Measurements from ENCODE around the gene CCDC34. TPM values are rescaled to one million over a fixed set of nuclear protein-coding genes. Genes with fewer than 3 reads are reported as not detected.
"Not testable (repeated sequence)": the region's sequence is repeated elsewhere in the genome, so short reads cannot be mapped to it uniquely, and the experiment has no call there.

Gene CCDC34
- total and polyA plus RNA-seq, 5 experiments from 2014 or later = 1.8 to 4.7 (median 2.4) TPM

- ATAC-seq, H3K27ac Mint-ChIP-seq, H3K4me1 Mint-ChIP-seq, POLR2A ChIA-PET, H3K36me3 Mint-ChIP-seq, H3K27me3 Mint-ChIP-seq, H3K4me3 Mint-ChIP-seq, DNase-seq: not testable (repeated sequence)
- peaks cover 0 to 11% (median 0%) of the 10 kb centered on the region in 9 donors for H3K9me3 Mint-ChIP-seq
These were observed 41.7 kb downstream of the CCDC34 start for GRCh38 chr11:27321340-27321739.

GRCh38 chr11:27319072-27319471 lies 43.9 kb downstream of the CCDC34 start:
- Mint-ChIP-seq H3K9me3 (no peaks in the 10 kb centered on the region), H3K27ac (no peak overlapping the region), H3K27me3 (peaks cover 0 to 4% (median 0%) of the 10 kb centered on the region in 5 donors), H3K4me1 (no peaks in the 10 kb centered on the region), H3K36me3 (no peaks in the 10 kb centered on the region), H3K4me3 (no peak overlapping the region)
- DNase-seq = no peak
- POLR2A ChIA-PET = no interaction called here
- ATAC-seq = no peak

DNA sequence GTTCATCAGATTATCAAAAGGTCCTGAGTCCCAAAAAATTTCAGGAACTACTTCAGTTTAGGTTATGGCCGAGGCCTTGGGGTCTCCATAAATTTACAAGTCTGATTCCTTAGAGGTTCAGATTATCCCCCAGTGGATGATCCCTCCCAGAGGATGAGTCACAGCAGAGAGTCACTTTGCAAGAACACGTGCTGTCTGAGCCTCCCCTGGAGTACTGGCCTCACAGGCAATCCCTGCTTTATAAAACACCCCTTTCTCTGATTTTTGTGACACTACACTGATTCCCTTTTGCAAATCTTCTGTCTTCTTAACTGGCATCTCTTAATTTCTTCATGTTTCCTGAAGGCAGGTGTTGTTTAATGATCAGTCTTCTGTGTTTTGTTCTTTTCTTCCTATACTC lies 45.3 kb downstream of the CCDC34 start:
- H3K4me3 Mint-ChIP-seq = no peak overlapping the region
- H3K27me3 Mint-ChIP-seq = peaks cover 0 to 5% (median under 1%) of the 10 kb centered on the region in 5 donors
- H3K36me3 Mint-ChIP-seq = no peaks in the 10 kb centered on the region
- no peak overlapping the region for H3K27ac Mint-ChIP-seq
- no peaks in the 10 kb centered on the region for H3K4me1 Mint-ChIP-seq
- DNase-seq = no peak
- H3K9me3 Mint-ChIP-seq = no peaks in the 10 kb centered on the region
- ATAC-seq = no peak
- POLR2A ChIA-PET = no interaction called here

- H3K9me3 Mint-ChIP-seq = no peaks in the 10 kb centered on the region
- ATAC-seq (no peak), DNase-seq (no peak)
- no peaks in the 10 kb centered on the region for H3K4me1 Mint-ChIP-seq
- POLR2A ChIA-PET = no interaction called here
- H3K27me3 Mint-ChIP-seq = peaks cover 0 to 5% (median 3%) of the 10 kb centered on the region in 5 donors
- no peak overlapping the region for H3K4me3 Mint-ChIP-seq
- no peaks in the 10 kb centered on the region for H3K36me3 Mint-ChIP-seq
- no peak overlapping the region for H3K27ac Mint-ChIP-seq
These were observed 47.2 kb downstream of the CCDC34 start for GRCh38 chr11:27315836-27316235.

DNA sequence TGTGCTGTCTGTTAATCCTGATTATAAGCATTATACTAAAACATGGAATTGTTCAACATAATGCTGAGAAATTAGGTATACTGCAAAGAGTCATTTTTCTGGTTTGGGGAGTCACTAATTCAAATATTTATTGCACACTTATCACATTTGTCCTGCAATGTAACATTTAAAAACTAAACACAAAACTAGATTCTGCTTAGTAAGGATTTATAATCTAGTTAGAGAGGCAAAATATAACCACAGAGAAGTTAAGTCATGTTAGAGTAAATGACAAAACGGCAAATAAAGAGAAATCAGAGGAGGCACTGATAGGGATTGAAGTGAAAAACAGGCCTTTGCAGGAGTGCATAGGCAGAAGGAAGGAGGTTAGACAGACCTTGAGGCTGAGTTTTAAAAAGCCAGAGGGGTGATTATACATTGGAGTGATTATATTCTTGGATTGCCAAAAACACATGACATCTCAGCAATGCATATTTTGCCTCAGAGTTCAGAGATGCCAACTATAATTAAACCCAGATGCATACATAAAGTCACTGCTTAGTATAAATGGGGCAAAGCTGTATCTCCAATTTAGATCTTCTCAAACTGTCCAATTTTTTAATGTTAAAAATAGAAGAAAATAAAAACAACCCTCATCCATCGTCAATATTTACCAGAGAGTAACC lies 49.7 kb downstream of the CCDC34 start:
- H3K9me3 Mint-ChIP-seq = no peaks in the 10 kb centered on the region
- POLR2A ChIA-PET = no interaction called here
- DNase-seq (no peak), ATAC-seq (no peak)
- H3K27ac Mint-ChIP-seq = no peak overlapping the region
- no peaks in the 10 kb centered on the region for H3K36me3 Mint-ChIP-seq
- H3K4me1 Mint-ChIP-seq = no peaks in the 10 kb centered on the region
- peaks cover 0 to 5% (median 0%) of the 10 kb centered on the region in 5 donors for H3K27me3 Mint-ChIP-seq
- no peak overlapping the region for H3K4me3 Mint-ChIP-seq

- Mint-ChIP-seq H3K4me3 (no peak overlapping the region), H3K27me3 (peaks cover 0 to 5% (median 0%) of the 10 kb centered on the region in 5 donors), H3K4me1 (no peaks in the 10 kb centered on the region), H3K36me3 (no peaks in the 10 kb centered on the region), H3K9me3 (no peaks in the 10 kb centered on the region), H3K27ac (no peak overlapping the region)
- ATAC-seq (no peak), DNase-seq (no peak)
- POLR2A ChIA-PET = no interaction called here
These were observed 50.9 kb downstream of the CCDC34 start for GRCh38 chr11:27312110-27312509.

DNA sequence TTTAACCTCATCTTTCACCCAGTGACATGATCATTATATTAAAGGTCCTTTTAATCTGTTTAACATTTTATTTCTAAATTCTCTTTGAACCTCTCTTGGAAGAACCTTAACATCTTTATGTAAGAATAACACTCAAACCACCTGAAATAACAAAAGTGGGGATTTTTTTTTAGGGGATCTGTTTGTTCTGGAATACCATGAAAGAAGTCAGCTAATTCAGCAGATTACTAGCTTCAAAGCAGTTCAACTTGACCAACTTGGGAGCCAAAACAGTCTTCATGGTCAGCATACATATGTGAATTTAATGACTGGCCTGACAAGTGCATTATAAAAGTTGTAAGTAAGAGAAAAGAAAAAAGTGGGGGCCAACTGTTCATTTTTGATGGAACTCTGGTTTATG lies 52.3 kb downstream of the CCDC34 start:
- Mint-ChIP-seq H3K4me1 (no peaks in the 10 kb centered on the region), H3K9me3 (peaks cover 0 to 4% (median 0%) of the 10 kb centered on the region in 9 donors), H3K4me3 (no peak overlapping the region), H3K36me3 (no peaks in the 10 kb centered on the region), H3K27ac (no peak overlapping the region), H3K27me3 (peaks cover 0 to 6% (median 6%) of the 10 kb centered on the region in 5 donors)
- POLR2A ChIA-PET = no interaction called here
- DNase-seq (no peak), ATAC-seq (no peak)

DNA sequence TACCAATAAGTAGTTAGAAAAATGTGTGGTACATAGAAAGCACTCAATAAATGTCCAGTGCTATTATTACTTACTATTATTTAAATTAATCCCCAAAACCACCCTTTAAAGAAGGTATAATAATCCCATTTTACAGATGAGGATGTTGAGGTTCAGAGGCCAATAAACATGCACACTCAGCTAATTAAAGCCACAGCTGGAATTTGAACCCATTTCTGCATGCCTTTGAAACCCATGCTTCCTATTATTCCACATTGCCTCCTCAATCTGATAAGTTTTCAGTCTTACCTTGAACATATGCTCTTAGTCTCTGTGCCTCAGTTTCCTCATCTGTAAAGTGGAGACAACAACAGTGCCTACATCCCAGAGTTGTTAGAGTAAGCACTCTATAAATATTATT lies 52.8 kb downstream of the CCDC34 start:
- peaks cover 0 to 4% (median 0%) of the 10 kb centered on the region in 9 donors for H3K9me3 Mint-ChIP-seq
- peaks cover 0 to 7% (median 6%) of the 10 kb centered on the region in 5 donors for H3K27me3 Mint-ChIP-seq
- H3K4me1 Mint-ChIP-seq = no peaks in the 10 kb centered on the region
- ATAC-seq (no peak), DNase-seq (no peak)
- no peak overlapping the region for H3K27ac Mint-ChIP-seq
- no peak overlapping the region for H3K4me3 Mint-ChIP-seq
- POLR2A ChIA-PET = no interaction called here
- no peaks in the 10 kb centered on the region for H3K36me3 Mint-ChIP-seq

GRCh38 chr11:27309046-27309445 lies 54.0 kb downstream of the CCDC34 start:
- Mint-ChIP-seq H3K4me1 (no peaks in the 10 kb centered on the region), H3K4me3 (no peak overlapping the region), H3K27me3 (peaks cover 0 to 7% (median 6%) of the 10 kb centered on the region in 5 donors), H3K9me3 (peaks cover 0 to 6% (median 2%) of the 10 kb centered on the region in 9 donors), H3K27ac (no peak overlapping the region), H3K36me3 (no peaks in the 10 kb centered on the region)
- POLR2A ChIA-PET = no interaction called here
- ATAC-seq = no peak
- no peak for DNase-seq

DNA sequence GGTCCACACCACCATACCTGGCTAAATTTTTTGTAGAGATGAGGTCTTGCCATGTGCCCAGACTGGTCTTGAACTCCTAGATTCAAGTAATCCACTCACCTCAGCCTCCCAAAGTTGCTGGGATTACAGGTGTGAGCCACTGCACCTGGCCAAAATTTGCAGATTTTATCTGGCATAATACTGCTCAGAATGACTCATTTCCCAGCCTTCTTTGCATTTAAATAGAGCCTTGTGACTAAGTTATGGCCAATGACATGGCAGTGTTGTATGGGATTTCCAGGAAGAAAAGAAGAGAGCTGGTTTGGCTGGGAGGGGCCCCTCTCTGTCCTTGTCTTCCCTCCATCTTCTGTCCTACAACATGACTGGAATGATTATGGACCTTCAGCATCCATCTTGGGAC lies 55.8 kb downstream of the CCDC34 start:
- POLR2A ChIA-PET = no interaction called here
- Mint-ChIP-seq H3K36me3 (no peaks in the 10 kb centered on the region), H3K4me1 (no peaks in the 10 kb centered on the region), H3K9me3 (peaks cover 0 to 9% (median 3%) of the 10 kb centered on the region in 9 donors), H3K27me3 (peaks cover 0 to 10% (median 5%) of the 10 kb centered on the region in 5 donors), H3K4me3 (no peak overlapping the region), H3K27ac (no peak overlapping the region)
- DNase-seq (no peak), ATAC-seq (no peak)

- no peak for DNase-seq
- no peak for ATAC-seq
- peaks cover 0 to 10% (median 4%) of the 10 kb centered on the region in 5 donors for H3K27me3 Mint-ChIP-seq
- H3K9me3 Mint-ChIP-seq = peaks cover 0 to 9% (median 3%) of the 10 kb centered on the region in 9 donors
- H3K27ac Mint-ChIP-seq = no peak overlapping the region
- no peaks in the 10 kb centered on the region for H3K4me1 Mint-ChIP-seq
- H3K4me3 Mint-ChIP-seq = no peak overlapping the region
- POLR2A ChIA-PET = no interaction called here
- H3K36me3 Mint-ChIP-seq = no peaks in the 10 kb centered on the region
These were observed 57.3 kb downstream of the CCDC34 start for GRCh38 chr11:27305751-27306150.

GRCh38 chr11:27304514-27304913 lies 58.5 kb downstream of the CCDC34 start:
- Mint-ChIP-seq H3K36me3 (no peaks in the 10 kb centered on the region), H3K27me3 (peaks cover 0 to 13% (median 4%) of the 10 kb centered on the region in 5 donors), H3K27ac (no peak overlapping the region), H3K9me3 (peaks cover 0 to 9% (median 3%) of the 10 kb centered on the region in 9 donors), H3K4me1 (no peaks in the 10 kb centered on the region), H3K4me3 (no peak overlapping the region)
- DNase-seq (no peak), ATAC-seq (no peak)
- POLR2A ChIA-PET = no interaction called here

- H3K27me3 Mint-ChIP-seq = peaks cover 0 to 13% (median 4%) of the 10 kb centered on the region in 5 donors
- no peak for ATAC-seq
- no peaks in the 10 kb centered on the region for H3K36me3 Mint-ChIP-seq
- DNase-seq = no peak
- H3K27ac Mint-ChIP-seq = no peak overlapping the region
- no peak overlapping the region for H3K4me3 Mint-ChIP-seq
- POLR2A ChIA-PET = no interaction called here
- no peaks in the 10 kb centered on the region for H3K4me1 Mint-ChIP-seq
- peaks cover 0 to 9% (median 3%) of the 10 kb centered on the region in 9 donors for H3K9me3 Mint-ChIP-seq
These were observed 59.1 kb downstream of the CCDC34 start for GRCh38 chr11:27303903-27304302.

GRCh38 chr11:27300974-27301373 lies 62.0 kb downstream of the CCDC34 start:
- DNase-seq = no peak
- no peak overlapping the region for H3K4me3 Mint-ChIP-seq
- no peak overlapping the region for H3K27ac Mint-ChIP-seq
- H3K9me3 Mint-ChIP-seq = peaks cover 0 to 9% (median 0%) of the 10 kb centered on the region in 9 donors
- H3K27me3 Mint-ChIP-seq = peaks cover 0 to 8% (median 0%) of the 10 kb centered on the region in 5 donors
- H3K4me1 Mint-ChIP-seq = no peaks in the 10 kb centered on the region
- no peaks in the 10 kb centered on the region for H3K36me3 Mint-ChIP-seq
- POLR2A ChIA-PET = no interaction called here
- ATAC-seq = no peak

Data from naive thymus-derived CD8-positive, alpha-beta T cell (primary cell).